Hepatocyte (in vitro differentiated cells): ENCODE measurements around the gene CCDC154.

ENCODE experiments used
- CTCF ChIP-seq: fragments of 200-600 bp; sonication (generic); IDR thresholded peaks from 2 replicates; pipeline ENCODE4 v1.5.1; 2016; ENCODE audit warnings: antibody characterized with exemption, mild to moderate bottlenecking; ENCODE audit not compliant: poor library complexity
- EZH2phosphoT487 ChIP-seq: fragments of 200-600 bp; sonication (generic); IDR thresholded peaks from one replicate; pipeline ENCODE4 v1.6.1; 2018; ENCODE audit warnings: antibody characterized with exemption, mild to moderate bottlenecking, low read depth, moderate library complexity; ENCODE audit not compliant: unreplicated experiment, severe bottlenecking

GRCh38 chr16:1459967-1460366, 15.6 kb upstream of the CCDC154 start:
- TF ChIP-seq EZH2phosphoT487 (no peak), CTCF (no peak)
